NCI-H446 (cell line): Measurements from ENCODE around the gene ACAN.
"Not testable (repeated sequence)": the region's sequence is repeated elsewhere in the genome, so short reads cannot be mapped to it uniquely, and the experiment has no call there.

Source experiments
- DNase-seq, 2 experiments: peaks; one replicate each; lab custom pipeline; 2025; lab: John Stamatoyannopoulos, UW

ACAN gene

DNA sequence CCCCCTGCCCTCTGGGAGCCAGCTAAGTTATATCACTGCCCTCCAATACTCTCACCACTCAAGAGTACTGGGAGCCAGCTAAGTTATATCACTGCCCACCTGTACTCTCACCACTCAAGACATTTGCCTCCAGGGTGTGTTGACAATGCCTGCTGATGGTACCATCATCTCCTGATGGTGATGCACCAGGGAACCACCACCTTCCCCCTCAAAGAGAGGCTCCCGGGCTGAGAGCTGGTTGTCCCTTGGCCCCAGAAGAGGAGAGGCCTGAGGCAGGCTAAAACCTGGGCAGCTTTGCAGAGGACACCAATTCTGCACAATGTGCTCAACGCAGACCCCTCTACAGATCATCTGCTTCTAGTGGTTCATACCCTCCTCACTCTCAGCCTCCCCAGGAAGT, 99.6 kb downstream of the ACAN start:
- DNase-seq, result no peak

DNA sequence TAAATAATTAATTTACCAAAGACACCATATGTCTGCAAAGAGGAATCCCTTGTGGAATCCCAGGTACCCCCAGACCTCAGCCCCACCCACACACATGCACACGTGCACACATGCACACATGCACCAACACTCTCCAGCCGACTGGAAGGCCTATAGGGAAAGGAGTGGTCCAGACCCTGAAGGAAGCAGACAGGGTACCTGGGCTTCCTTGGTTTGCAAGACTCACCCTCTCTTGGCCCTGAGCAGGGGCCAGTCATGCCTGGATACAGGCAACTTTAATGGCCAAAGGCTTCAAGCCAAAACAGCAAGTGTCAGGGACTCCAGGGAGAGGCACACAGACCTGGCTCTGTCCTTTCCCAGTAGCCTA, 101.0 kb downstream of the ACAN start:
- DNase-seq, result no peak

DNA sequence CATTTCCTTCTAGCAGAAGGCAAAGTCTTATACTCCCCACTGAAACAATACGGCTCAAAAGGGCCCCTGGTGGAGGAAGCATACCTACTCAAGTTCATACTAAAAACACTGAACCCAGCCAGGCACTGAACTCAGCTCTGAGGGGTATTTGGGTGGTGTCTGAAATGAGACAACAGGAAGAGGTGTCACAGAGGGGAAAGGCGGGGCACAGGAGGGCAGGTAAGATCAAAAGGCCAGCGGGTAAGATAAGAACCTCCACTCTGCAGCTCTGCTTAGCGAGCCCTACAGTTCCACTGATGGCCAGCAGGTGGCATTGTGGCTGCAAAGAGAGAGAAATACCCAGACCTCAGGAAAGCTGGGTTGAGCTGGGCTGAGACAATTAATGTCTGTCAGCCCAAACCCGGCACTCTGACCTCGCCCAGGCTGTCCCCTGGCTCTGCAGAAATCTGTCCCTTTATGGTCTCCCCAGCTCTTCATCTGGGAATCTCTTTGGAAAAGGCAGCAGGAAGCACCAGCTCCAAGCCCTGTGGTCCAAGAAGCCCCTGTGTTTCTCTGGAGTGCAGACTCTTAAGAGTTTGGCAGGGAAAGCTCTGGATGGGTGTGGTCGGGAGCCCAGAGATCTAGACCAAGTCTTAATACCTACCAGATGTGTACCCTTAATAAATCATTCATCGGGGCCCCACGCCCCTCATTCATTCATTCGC, 101.5 kb downstream of the ACAN start:
- peak; percentile 8 to 72 for DNase-seq

GRCh38 chr15:88905576-88905975, 102.3 kb downstream of the ACAN start:
- no peak for DNase-seq

DNA sequence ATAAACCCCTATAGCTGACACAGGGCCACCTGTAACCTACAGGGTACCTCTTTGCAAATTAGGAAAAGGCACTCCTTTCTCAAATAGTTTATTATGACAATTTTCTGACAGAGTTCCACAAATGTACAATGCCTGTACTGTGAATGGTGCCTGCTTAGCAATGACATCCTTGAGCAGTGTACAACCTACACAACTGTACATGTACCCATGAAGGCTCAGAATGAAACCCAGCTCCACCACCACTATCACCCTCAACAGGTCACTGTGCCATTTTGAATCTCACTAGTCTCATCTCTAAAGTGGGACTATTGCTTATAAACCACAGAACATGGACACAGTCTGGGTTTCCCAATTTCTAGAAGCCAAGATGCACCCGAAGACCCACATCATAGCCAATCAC, 102.9 kb downstream of the ACAN start:
- no peak for DNase-seq

- no peak for DNase-seq
These were observed 103.3 kb downstream of the ACAN start for GRCh38 chr15:88906551-88906950.

DNA sequence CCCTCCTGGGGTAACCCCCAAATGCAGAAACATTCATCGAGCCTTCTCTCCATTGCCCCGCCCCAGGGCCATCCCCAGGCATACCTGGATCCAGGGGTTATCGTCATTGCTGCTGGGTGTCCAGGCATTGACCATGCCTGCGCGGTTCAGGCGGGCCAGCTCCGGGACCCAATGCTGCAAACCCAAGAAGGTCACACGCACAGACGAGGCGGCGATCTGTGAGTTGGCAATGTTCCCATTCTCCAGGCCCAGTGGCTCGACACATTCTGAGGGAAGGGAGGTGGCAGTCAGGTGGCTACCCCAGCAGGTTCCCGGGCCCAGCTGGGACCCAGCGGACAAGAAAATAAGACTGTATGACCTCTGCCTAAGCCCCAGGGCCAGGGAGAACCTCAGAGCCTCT, 103.9 kb downstream of the ACAN start:
- no peak for DNase-seq

GRCh38 chr15:88908123-88908522, 104.9 kb downstream of the ACAN start:
- no peak for DNase-seq

GRCh38 chr15:88908697-88909621, 105.7 kb downstream of the ACAN start:
- DNase-seq, result no peak

GRCh38 chr15:88909956-88910831, 107.0 kb downstream of the ACAN start:
- DNase-seq, result no peak

- DNase-seq, result no peak
These were observed 108.5 kb downstream of the ACAN start for GRCh38 chr15:88911766-88912118.

DNA sequence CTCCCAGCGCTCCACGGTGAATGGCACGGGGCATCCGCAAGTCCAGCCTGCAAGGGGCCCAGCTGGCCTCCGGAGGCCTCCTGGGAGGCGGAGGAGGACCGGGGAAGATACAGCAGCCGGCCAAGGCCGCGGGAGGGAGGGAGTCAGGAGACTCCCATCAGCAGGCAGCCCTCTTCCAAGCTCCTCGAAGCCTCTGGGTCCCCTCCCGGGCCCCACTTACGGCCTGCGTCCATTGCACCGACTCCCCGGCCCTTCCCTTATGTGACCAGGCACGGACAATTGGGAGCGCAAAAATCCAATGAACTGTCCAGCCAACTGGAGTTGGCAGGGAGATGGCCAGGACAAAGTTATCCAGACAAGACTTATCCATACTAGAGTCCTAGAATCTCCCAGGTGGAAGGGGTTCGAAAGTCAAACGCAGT, 109.3 kb downstream of the ACAN start:
- DNase-seq, result no peak

DNA sequence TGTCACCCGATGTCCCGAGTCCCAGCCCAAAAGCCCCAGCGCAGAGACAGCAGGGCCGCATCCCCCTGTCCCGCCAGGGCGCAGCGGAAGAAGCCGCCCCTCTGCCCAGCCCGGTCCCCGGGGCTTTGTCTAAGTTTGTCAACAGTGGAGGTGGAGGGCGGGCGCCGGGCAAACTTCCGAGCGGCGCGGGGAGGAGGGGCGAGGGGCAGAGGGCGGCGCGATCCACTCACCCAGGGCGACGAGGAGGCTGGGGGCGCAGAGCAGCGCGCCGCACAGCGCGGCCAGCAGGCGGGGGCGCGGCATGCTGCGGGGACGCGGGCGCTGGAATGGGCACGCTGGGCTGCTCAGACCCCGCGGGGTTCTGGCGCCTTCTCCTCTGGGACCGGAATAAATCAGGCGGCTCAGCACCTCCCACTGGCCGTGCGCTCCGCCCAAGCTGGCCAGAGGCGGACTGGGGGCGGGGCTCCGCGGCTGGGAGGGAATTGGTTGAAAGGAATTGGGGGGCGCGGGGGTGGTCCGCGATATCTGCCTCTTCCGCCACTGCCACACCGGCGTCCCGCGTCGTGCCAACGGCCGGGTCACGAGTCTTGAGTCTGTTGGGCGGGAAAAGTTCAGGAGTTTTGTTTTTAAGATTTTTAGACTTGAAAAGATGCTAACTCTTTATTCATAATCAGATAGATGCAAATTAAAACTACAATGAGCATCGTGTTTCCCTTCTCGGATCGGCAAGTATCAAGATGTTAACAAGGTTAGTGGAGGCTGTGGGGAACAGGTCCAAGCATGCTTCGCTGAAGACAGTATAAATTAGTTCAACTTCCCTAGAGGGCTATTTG, 110.0 kb downstream of the ACAN start, which contains the start of gene MFGE8:
Gene MFGE8 (minus strand): TSS at position 363 of the 833 bp plus-strand sequence. CDS start 60 bp downstream, at position 303.
- DNase-seq, result peak in 1 of 2 experiments; percentile 54

DNA sequence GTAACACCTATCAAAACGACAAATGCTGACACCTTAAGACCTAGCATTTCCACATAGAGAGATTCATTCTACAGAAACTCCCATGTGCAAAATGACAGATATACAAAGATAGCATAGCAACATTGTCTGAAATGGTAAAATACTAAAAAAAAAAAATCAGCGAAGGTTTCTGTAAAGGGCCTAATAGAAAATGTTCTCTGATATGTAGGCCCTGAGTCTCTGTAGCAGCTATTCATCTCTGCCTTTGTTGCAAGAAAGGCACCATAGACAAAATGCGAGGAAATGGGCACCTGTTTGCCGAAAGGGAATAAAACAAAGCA, 110.6 kb downstream of the ACAN start:
- no peak for DNase-seq

- no peak for DNase-seq
These were observed 112.1 kb downstream of the ACAN start for GRCh38 chr15:88915354-88915753.

- DNase-seq, result no peak
These were observed 114.5 kb downstream of the ACAN start for GRCh38 chr15:88917760-88918159.

GRCh38 chr15:88918738-88919137, 115.5 kb downstream of the ACAN start:
- DNase-seq, result no peak

DNA sequence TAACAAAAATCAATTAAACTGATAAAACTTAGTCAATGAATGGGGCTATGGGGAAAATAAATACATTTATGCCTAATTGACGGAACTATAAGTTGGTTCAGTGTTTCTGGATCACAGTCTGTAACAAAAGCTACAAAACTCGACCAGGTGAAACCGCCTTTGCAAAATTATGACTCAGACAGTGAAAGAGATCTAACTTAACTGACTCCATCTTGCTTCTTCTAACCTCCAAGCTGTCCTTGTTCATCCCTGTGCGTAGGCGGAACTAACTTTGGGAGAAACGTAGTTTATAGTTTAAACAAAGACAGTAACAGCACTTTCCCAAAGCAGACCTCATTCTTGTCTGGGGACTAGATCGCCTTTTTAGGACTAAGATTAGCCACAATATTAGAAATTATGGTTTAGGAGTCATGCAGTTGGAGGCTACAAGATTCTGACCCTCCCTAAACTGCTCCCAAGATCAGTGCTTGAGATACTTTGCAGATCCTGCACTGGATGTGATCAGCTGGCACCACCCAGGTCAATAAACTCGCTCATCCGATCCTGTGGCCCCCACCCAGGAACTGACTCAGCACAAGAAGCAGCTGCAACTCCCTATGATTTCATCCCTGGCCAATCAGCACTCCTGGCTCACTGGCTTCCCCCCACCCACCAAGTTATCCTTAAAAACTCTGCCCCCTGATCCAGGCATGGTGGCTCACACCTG, 117.1 kb downstream of the ACAN start:
- DNase-seq, result no peak

DNA sequence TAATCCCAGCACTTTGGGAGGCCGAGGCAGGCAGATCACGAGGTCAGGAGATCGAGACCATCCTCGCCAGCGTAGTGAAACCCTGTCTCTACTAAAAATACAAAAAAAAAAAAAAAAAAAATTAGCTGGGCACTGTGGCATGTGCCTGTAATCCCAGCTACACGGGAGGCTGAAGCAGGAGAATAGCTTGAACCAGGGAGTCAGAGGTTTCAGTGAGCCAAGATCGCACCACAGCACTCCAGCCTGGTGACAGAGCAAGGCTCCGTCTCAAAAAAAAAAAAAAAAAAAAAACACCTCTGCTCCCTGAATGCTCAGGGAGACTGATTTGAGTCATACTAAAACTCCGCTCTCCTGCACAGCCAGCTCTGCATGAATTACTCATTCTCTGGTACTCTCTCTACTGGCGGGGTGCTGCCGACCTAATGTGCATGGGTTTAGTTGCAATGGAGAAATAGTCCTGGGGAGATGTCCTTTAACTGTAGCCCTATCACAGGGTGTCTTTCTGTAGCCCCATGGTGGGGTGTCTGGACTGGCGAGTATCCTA, 117.7 kb downstream of the ACAN start:
- DNase-seq, result not testable (repeated sequence)
